Lower leg skin (tissue), 3 donors: Measurements from ENCODE around the gene CPXM2.

Experiments
- POLR2A ChIP-seq, 2 donors: fragments of 450-650 bp; IDR thresholded peaks; one replicate each; pipeline ENCODE4 v1.6.1; 2016 to 2017; ENCODE audit warnings: antibody characterized with exemption in 2 of 2, mild to moderate bottlenecking in 1 of 2, moderate library complexity in 1 of 2
- TF ChIP-seq, protein P1 (sequence below), 3 donors: fragments of 450-650 bp; IDR thresholded peaks; one replicate each; pipeline ENCODE4 v1.5.1; 2016; ENCODE audit warnings: antibody characterized with exemption in 3 of 3, mild to moderate bottlenecking in 3 of 3, moderate library complexity in 2 of 3

DNA sequence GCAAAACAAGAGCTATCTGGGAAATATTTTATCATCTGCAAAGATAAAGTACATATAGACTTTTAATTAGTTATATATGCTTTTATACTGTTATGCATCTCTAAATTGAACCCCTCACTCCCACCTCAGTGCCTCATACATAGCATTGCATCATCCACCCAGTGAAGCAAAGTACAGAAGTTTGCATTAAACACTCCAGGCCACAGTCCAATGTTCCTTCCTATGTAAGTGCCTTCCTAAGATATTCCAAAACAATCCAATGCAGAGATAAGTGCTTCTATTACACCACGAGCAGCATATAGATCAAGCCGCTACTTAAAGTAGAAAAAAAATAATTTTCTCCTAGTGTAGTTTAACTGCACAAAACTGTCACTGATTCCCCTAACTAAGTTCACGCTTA lies 3.4 kb downstream of the CPXM2 start:
- TF ChIP-seq, protein P1, sequence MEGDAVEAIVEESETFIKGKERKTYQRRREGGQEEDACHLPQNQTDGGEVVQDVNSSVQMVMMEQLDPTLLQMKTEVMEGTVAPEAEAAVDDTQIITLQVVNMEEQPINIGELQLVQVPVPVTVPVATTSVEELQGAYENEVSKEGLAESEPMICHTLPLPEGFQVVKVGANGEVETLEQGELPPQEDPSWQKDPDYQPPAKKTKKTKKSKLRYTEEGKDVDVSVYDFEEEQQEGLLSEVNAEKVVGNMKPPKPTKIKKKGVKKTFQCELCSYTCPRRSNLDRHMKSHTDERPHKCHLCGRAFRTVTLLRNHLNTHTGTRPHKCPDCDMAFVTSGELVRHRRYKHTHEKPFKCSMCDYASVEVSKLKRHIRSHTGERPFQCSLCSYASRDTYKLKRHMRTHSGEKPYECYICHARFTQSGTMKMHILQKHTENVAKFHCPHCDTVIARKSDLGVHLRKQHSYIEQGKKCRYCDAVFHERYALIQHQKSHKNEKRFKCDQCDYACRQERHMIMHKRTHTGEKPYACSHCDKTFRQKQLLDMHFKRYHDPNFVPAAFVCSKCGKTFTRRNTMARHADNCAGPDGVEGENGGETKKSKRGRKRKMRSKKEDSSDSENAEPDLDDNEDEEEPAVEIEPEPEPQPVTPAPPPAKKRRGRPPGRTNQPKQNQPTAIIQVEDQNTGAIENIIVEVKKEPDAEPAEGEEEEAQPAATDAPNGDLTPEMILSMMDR (IDR thresholded peaks at IDR 0.05), result no peak
- no peak for TF ChIP-seq POLR2A (IDR thresholded peaks at IDR 0.05)
